Germinal center (tissue), 1 donor: Measurements from ENCODE around the gene LRRC37A3.
A peak's percentile ranks its signal among the peaks of the same experiment; 100 is the strongest.
"Not testable (repeated sequence)": the region's sequence is repeated elsewhere in the genome, so short reads cannot be mapped to it uniquely, and the experiment has no call there.

Experiments used
- DNase-seq: peaks from one replicate; pipeline ENCODE4 v3.0.0; 2012; ENCODE audit warnings: mixed read lengths, low spot score

Gene LRRC37A3

GRCh38 chr17:64926430-64926829 lies 7.2 kb upstream of the LRRC37A3 start:
- not testable (repeated sequence) for DNase-seq

GRCh38 chr17:64925244-64925643 lies 6.0 kb upstream of the LRRC37A3 start:
- not testable (repeated sequence) for DNase-seq

GRCh38 chr17:64923051-64923568 lies 3.8 kb upstream of the LRRC37A3 start:
- DNase-seq: peak; percentile 16

GRCh38 chr17:64920419-64921172 lies 1.3 kb upstream of the LRRC37A3 start:
- peak; percentile 8 for DNase-seq

GRCh38 chr17:64920026-64920418 lies 744 bp upstream of the LRRC37A3 start:
- no peak for DNase-seq

GRCh38 chr17:64918842-64919288 lies 413 bp downstream of the LRRC37A3 start:
- peak; percentile 58 for DNase-seq

- DNase-seq: not testable (repeated sequence)
These were observed 1.7 kb downstream of the LRRC37A3 start for GRCh38 chr17:64917540-64917939.

- DNase-seq: not testable (repeated sequence)
These were observed 4.0 kb downstream of the LRRC37A3 start for GRCh38 chr17:64915244-64915643.

GRCh38 chr17:64910191-64910514 lies 9.1 kb downstream of the LRRC37A3 start:
- DNase-seq: not testable (repeated sequence)

- not testable (repeated sequence) for DNase-seq
These were observed 9.6 kb downstream of the LRRC37A3 start for GRCh38 chr17:64909511-64910190.

- DNase-seq: not testable (repeated sequence)
These were observed 15.2 kb downstream of the LRRC37A3 start for GRCh38 chr17:64904069-64904468.

GRCh38 chr17:64897136-64897535 lies 22.1 kb downstream of the LRRC37A3 start:
- not testable (repeated sequence) for DNase-seq

- DNase-seq: not testable (repeated sequence)
These were observed 45.1 kb downstream of the LRRC37A3 start for GRCh38 chr17:64874210-64874609.

- peak; percentile 48 for DNase-seq
These were observed 71.5 kb downstream of the LRRC37A3 start for GRCh38 chr17:64847504-64848466.

GRCh38 chr17:64846892-64847291 lies 72.4 kb downstream of the LRRC37A3 start:
- not testable (repeated sequence) for DNase-seq

GRCh38 chr17:64843918-64844317 lies 75.4 kb downstream of the LRRC37A3 start:
- not testable (repeated sequence) for DNase-seq

GRCh38 chr17:64842900-64843299 lies 76.4 kb downstream of the LRRC37A3 start:
- not testable (repeated sequence) for DNase-seq

- DNase-seq: not testable (repeated sequence)
These were observed 78.3 kb downstream of the LRRC37A3 start for GRCh38 chr17:64840960-64841359.

- DNase-seq: not testable (repeated sequence)
These were observed 80.8 kb downstream of the LRRC37A3 start for GRCh38 chr17:64838513-64838912.

GRCh38 chr17:64837018-64837761 lies 82.1 kb downstream of the LRRC37A3 start:
- peak; percentile 84 for DNase-seq

- peak; percentile 12 for DNase-seq
These were observed 82.7 kb downstream of the LRRC37A3 start for GRCh38 chr17:64836623-64837017.
